OCI-LY7 (cell line): ENCODE data around the gene ST8SIA4. TPM values are rescaled to one million over a fixed set of nuclear protein-coding genes. Genes with fewer than 3 reads are reported as not detected.

ENCODE experiments used
- BruUV-seq: library from RNA; stranded (reverse); fragments of 400-500 nt; replicated peaks from 2 replicates; lab custom pipeline; 2021; lab: Mats Ljungman, UMichigan
- CTCF ChIA-PET: fragments of 300-600 bp; sonication (Branson Sonifier 250); formaldehyde crosslinking; loops from one replicate; lab custom pipeline; 2022; ENCODE audit warnings: antibody characterized with exemption; ENCODE audit not compliant: unreplicated experiment; lab: Charles Lee
- POLR2A ChIA-PET: fragments of 300-600 bp; sonication (Branson Sonifier 250); formaldehyde crosslinking; loops from one replicate; lab custom pipeline; 2022; ENCODE audit warnings: antibody characterized with exemption; lab: Charles Lee
- DNase-seq: peaks from one replicate; pipeline ENCODE4 v3.0.0-alpha.2; 2015; ENCODE audit warnings: low spot score
- H2AFZ ChIP-seq: fragments of 200-600 bp; sonication (generic), shearing (Covaris generic); 2 replicates; pipeline ENCODE4 v1.6.1; 2014; ENCODE audit warnings: mild to moderate bottlenecking, antibody characterized with exemption, low read length, moderate library complexity
- H3K27ac ChIP-seq: fragments of 200-600 bp; sonication (generic); 2 replicates; pipeline ENCODE4 v1.5.1; 2014; ENCODE audit warnings: mixed run types, low read depth, mild to moderate bottlenecking, moderate library complexity, low read length, inconsistent platforms; ENCODE audit not compliant: poor library complexity, severe bottlenecking
- H3K36me3 ChIP-seq: fragments of 200-600 bp; sonication (generic); 2 replicates; pipeline ENCODE4 v1.6.1; 2014; ENCODE audit warnings: mild to moderate bottlenecking, antibody characterized with exemption, low read length, moderate library complexity, mixed read lengths; ENCODE audit not compliant: insufficient read depth
- H3K4me1 ChIP-seq: fragments of 200-600 bp; sonication (generic); 2 replicates; pipeline ENCODE4 v1.5.1; 2014; ENCODE audit warnings: mild to moderate bottlenecking, low read length; ENCODE audit not compliant: insufficient read depth, poor library complexity, severe bottlenecking
- H3K4me2 ChIP-seq: fragments of 200-600 bp; sonication (generic); 2 replicates; pipeline ENCODE4 v1.6.1; 2014; ENCODE audit warnings: mild to moderate bottlenecking, low read length
- H3K4me3 ChIP-seq: fragments of 200-600 bp; sonication (generic); 2 replicates; pipeline ENCODE4 v1.5.1; 2014; ENCODE audit warnings: mild to moderate bottlenecking, low read depth, low read length; ENCODE audit not compliant: poor library complexity, severe bottlenecking
- H3K79me2 ChIP-seq: fragments of 200-600 bp; sonication (generic); 2 replicates; pipeline ENCODE4 v1.6.1; 2016; ENCODE audit warnings: low read depth, mild to moderate bottlenecking, low read length, moderate library complexity, mixed read lengths; ENCODE audit not compliant: insufficient read depth
- H3K9me2 ChIP-seq: fragments of 200-600 bp; sonication (generic); 2 replicates; pipeline ENCODE4 v1.6.1; 2016; ENCODE audit warnings: mild to moderate bottlenecking, low read length, mixed read lengths; ENCODE audit not compliant: insufficient read depth
- H3K9me3 ChIP-seq: fragments of 200-600 bp; sonication (generic); 2 replicates; pipeline ENCODE4 v1.6.1; 2014; ENCODE audit warnings: mild to moderate bottlenecking, mixed run types, low read length, mixed read lengths
- H4K20me1 ChIP-seq: fragments of 200-600 bp; sonication (generic); 2 replicates; pipeline ENCODE4 v1.6.1; 2014; ENCODE audit warnings: mild to moderate bottlenecking, antibody characterized with exemption, low read length, moderate library complexity, mixed read lengths; ENCODE audit not compliant: insufficient read depth
- EZH2phosphoT487 ChIP-seq: fragments of 200-600 bp; sonication (generic); IDR thresholded peaks from 2 replicates; pipeline ENCODE4 v1.6.1; 2018; ENCODE audit warnings: low read depth, borderline replicate concordance, mild to moderate bottlenecking, mixed run types, antibody characterized with exemption, low read length, moderate library complexity, mixed read lengths
- intact Hi-C: fragments of 100-400 bp; cut with micrococcal nuclease; formaldehyde crosslinking; loops from one replicate; pipeline ENCODE4 v1.10.0; 2022; ENCODE audit not compliant: unreplicated experiment
- microRNA-seq: library from miRNA; unstranded; fragments of <30 nt; microRNA quantifications from one replicate; pipeline ENCODE4 v1.2.0, GENCODE V29; 2022; ENCODE audit warnings: borderline replicate concordance
- small RNA-seq: library from RNA; depleted of rRNA; stranded (forward); fragments of <200 nt; gene quantifications from one replicate; pipeline ENCODE3, GENCODE V24; 2014
- total RNA-seq, 2 experiments: library from RNA; depleted of rRNA in 1 of 2; stranded (reverse); fragments of >200 nt in 1 of 2; shearing (Covaris generic) in 1 of 2; gene quantifications; 2 replicates each; pipeline ENCODE4 v1.2.3, GENCODE V29; 2014 to 2022
- TF ChIP-seq, protein P1 (sequence below): fragments of 200-600 bp; sonication (generic); conservative IDR thresholded peaks from 2 replicates; pipeline ENCODE4 v1.5.1; 2014; ENCODE audit warnings: mild to moderate bottlenecking, antibody characterized with exemption, low read length, moderate library complexity, mixed read lengths

ST8SIA4 gene
- total RNA-seq, 2 experiments from 2014 or later = 10.2 to 40.3 TPM

DNA sequence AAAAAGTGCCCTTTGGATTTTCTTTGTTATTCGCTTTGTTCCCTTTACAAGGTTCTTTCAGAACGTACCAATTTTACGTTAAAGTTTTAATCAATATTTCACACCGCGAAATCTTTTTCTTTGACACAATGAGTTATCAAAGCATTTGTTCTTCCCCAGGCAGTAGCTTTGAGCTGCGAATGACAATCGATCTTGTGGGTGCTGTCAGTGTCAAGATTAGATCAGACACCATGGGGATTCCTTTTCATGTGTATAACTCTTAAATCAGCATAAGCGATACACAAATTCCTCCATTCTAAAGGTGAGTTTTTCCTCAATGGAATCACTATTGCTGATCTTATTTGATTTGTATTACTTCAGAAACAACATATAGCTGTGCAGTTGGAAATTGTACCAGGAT lies 145.5 kb downstream of the ST8SIA4 start:
- no peak overlapping the region for H3K4me2 ChIP-seq
- H2AFZ ChIP-seq = no peak overlapping the region
- ChIA-PET CTCF (no interaction called here), POLR2A (interaction anchor here (1.2 to 1.5 kb wide), 2 partner anchors 101 to 129 kb away, joined by 3 to 5 read pairs; no protein-coding TSS in a partner anchor)
- H3K79me2 ChIP-seq = no peaks in the 10 kb centered on the region
- intact Hi-C loops = no loop called here
- no peak overlapping the region for H3K27ac ChIP-seq
- no peaks in the 10 kb centered on the region for H4K20me1 ChIP-seq
- DNase-seq = no peak
- H3K4me1 ChIP-seq = no peaks in the 10 kb centered on the region
- no peak overlapping the region for H3K4me3 ChIP-seq
- no peaks in the 10 kb centered on the region for H3K9me3 ChIP-seq
- BruUV-seq = no TSS peak
- H3K9me2 ChIP-seq = no peaks in the 10 kb centered on the region
- TF ChIP-seq EZH2phosphoT487 = no peak
- TF ChIP-seq, protein P1, sequence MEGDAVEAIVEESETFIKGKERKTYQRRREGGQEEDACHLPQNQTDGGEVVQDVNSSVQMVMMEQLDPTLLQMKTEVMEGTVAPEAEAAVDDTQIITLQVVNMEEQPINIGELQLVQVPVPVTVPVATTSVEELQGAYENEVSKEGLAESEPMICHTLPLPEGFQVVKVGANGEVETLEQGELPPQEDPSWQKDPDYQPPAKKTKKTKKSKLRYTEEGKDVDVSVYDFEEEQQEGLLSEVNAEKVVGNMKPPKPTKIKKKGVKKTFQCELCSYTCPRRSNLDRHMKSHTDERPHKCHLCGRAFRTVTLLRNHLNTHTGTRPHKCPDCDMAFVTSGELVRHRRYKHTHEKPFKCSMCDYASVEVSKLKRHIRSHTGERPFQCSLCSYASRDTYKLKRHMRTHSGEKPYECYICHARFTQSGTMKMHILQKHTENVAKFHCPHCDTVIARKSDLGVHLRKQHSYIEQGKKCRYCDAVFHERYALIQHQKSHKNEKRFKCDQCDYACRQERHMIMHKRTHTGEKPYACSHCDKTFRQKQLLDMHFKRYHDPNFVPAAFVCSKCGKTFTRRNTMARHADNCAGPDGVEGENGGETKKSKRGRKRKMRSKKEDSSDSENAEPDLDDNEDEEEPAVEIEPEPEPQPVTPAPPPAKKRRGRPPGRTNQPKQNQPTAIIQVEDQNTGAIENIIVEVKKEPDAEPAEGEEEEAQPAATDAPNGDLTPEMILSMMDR = no peak
- H3K36me3 ChIP-seq = no peaks in the 10 kb centered on the region

Small RNA genes within 50 kb of the gene (microRNA-seq; reads per million reads assigned to microRNA genes)
- gene MIR548P = not detected

Small RNA genes within 50 kb of the gene (small RNA-seq; reads per million reads assigned to genes)
- not detected for gene MIR548P
